Dendritic cell treated with granulocyte-macrophage colony-stimulating factor and Interleukin-4, amounts not matched to agents 40 ng/mL and 50 ng/mL, for 4 days (primary cell): Measurements from ENCODE around the gene CCDC6.

ENCODE experiments used
- H3K27ac Mint-ChIP-seq: one replicate; pipeline ENCODE4 v1.8.0; 2022; ENCODE audit warnings: mild to moderate bottlenecking, mixed read lengths
- H3K27me3 Mint-ChIP-seq: one replicate; pipeline ENCODE4 v1.8.0; 2022; ENCODE audit warnings: mild to moderate bottlenecking, mixed read lengths
- H3K36me3 Mint-ChIP-seq: one replicate; pipeline ENCODE4 v1.8.0; 2022; ENCODE audit warnings: low read depth, mixed read lengths
- H3K4me1 Mint-ChIP-seq: one replicate; pipeline ENCODE4 v1.8.0; 2022; ENCODE audit warnings: low read depth, mixed read lengths
- H3K4me3 Mint-ChIP-seq: one replicate; pipeline ENCODE4 v1.8.0; 2022; ENCODE audit warnings: mild to moderate bottlenecking, moderate library complexity, mixed read lengths
- H3K9me3 Mint-ChIP-seq: one replicate; pipeline ENCODE4 v1.8.0; 2022; ENCODE audit warnings: mixed read lengths
- intact Hi-C: fragments of 100-400 bp; cut with micrococcal nuclease; formaldehyde crosslinking; loops from one replicate; pipeline ENCODE4 v1.15.0; 2022

The CCDC6 gene

GRCh38 chr10:59868696-59869593, 37.4 kb downstream of the CCDC6 start:
- Mint-ChIP-seq H3K27ac (no peak overlapping the region), H3K36me3 (no peaks in the 10 kb centered on the region), H3K4me3 (no peak overlapping the region), H3K9me3 (no peaks in the 10 kb centered on the region), H3K27me3 (no peaks in the 10 kb centered on the region), H3K4me1 (peaks cover 61% of the 10 kb centered on the region)
- intact Hi-C loops = loop anchor here (5.0 kb wide), 1 partner anchor 163 kb away; no protein-coding TSS in a partner anchor

DNA sequence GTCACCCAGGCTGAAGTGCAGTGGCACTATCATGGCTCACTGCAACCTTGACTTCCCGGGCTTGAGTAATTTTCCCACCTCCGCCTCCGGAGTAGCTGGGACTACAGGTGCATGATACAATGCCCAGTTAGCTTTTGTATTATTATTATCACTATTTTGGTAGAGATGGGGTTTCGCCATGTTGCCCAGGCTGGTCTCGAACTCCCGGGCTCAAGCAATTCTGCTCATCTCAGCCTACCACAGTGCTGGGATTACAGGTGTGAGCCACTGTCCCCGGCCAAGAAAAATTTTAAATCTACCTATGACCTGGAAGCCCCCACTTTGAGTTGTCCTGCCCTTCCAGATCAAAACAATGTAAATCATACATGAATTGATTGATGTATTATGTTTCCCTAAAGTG, 38.8 kb downstream of the CCDC6 start:
- Mint-ChIP-seq H3K27me3 (no peaks in the 10 kb centered on the region), H3K27ac (no peak overlapping the region), H3K4me3 (no peak overlapping the region), H3K4me1 (peaks cover 48% of the 10 kb centered on the region), H3K36me3 (no peaks in the 10 kb centered on the region), H3K9me3 (no peaks in the 10 kb centered on the region)
- intact Hi-C loops = loop anchor here (5.0 kb wide), 1 partner anchor 165 kb away; no protein-coding TSS in a partner anchor

DNA sequence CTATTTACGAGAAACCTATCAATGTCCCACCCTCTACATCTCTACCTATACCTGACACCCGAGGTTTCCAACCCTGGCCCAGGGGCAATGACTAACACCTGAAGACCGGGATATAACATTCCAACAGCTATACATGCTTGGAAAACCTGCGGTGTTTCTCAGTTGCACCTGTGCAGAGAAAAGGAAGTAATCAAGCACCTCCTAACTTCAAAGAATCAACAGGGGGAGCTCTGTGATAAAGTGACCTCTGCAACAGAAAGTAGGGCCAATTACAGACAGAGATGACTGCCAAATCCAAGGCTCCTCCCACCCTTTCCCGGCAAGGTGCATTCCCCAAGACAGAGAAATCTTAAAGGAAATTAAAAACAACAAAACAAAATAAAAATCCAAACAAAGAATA, 41.3 kb downstream of the CCDC6 start:
- H3K27ac Mint-ChIP-seq = no peak overlapping the region
- intact Hi-C loops = loop anchor here (5.0 kb wide), 1 partner anchor 167 kb away; no protein-coding TSS in a partner anchor

DNA sequence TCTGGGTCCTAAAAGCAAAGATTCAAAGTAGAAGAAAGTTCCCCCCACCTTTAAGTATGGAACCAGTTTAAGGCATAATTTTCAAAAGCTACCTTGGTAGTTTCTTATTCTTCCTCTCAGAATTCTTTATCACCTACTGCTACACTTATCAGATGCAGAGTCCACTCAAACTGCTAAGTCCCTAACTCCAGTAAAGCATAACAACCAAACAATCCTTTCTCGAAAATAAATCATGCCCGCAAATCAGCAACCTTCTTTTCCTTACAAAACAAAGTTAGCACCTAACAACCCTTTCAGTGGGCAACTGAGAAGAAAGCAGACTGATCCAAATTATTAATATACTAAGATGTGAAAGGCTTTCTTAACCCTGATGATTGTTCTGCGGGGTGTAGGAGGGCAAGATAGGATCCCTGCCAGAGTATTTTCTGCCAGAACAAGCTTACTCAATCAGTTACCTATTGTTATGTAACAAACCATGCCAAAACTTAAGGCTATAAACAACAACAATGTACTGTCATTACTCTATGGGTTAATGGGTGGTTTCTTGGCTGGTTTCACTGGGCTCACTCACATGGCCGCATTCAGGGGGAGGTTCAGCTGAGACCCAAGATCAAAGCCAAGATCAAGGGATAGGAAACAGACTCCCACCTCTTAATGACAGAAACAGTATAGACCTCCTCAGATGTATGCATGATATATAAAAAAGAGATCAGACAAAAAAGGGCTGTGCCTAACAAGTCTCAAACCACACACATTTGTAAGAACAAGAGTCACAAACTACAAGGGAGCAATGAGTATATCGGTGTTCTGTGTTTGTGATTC, 42.0 kb downstream of the CCDC6 start:
- Mint-ChIP-seq H3K4me3 (no peak overlapping the region), H3K4me1 (peaks cover 36% of the 10 kb centered on the region), H3K27me3 (no peaks in the 10 kb centered on the region), H3K9me3 (no peaks in the 10 kb centered on the region), H3K27ac (no peak overlapping the region), H3K36me3 (peaks cover 17% of the 10 kb centered on the region)
- intact Hi-C loops = no loop called here

More for the DNA sequence above, 41.3 kb downstream of the CCDC6 start:
- no peak overlapping the region for H3K4me3 Mint-ChIP-seq
- H3K36me3 Mint-ChIP-seq = peaks cover 17% of the 10 kb centered on the region
- H3K27me3 Mint-ChIP-seq = no peaks in the 10 kb centered on the region
- no peaks in the 10 kb centered on the region for H3K9me3 Mint-ChIP-seq
- peaks cover 39% of the 10 kb centered on the region for H3K4me1 Mint-ChIP-seq

GRCh38 chr10:59859570-59859969, 46.8 kb downstream of the CCDC6 start:
- no peak overlapping the region for H3K4me3 Mint-ChIP-seq
- intact Hi-C loops = no loop called here
- peaks cover 23% of the 10 kb centered on the region for H3K36me3 Mint-ChIP-seq
- H3K27ac Mint-ChIP-seq = no peak overlapping the region
- H3K4me1 Mint-ChIP-seq = peaks cover 13% of the 10 kb centered on the region
- no peaks in the 10 kb centered on the region for H3K9me3 Mint-ChIP-seq
- H3K27me3 Mint-ChIP-seq = no peaks in the 10 kb centered on the region

- intact Hi-C loops = no loop called here
- H3K9me3 Mint-ChIP-seq = no peaks in the 10 kb centered on the region
- H3K27me3 Mint-ChIP-seq = no peaks in the 10 kb centered on the region
- H3K4me1 Mint-ChIP-seq = peaks cover 30% of the 10 kb centered on the region
- H3K4me3 Mint-ChIP-seq = no peak overlapping the region
- H3K27ac Mint-ChIP-seq = no peak overlapping the region
- peaks cover 23% of the 10 kb centered on the region for H3K36me3 Mint-ChIP-seq
Measured at GRCh38 chr10:59857921-59858320, 48.4 kb downstream of the CCDC6 start.

GRCh38 chr10:59857049-59857448, 49.3 kb downstream of the CCDC6 start:
- H3K4me1 Mint-ChIP-seq = peaks cover 36% of the 10 kb centered on the region
- H3K36me3 Mint-ChIP-seq = peaks cover 30% of the 10 kb centered on the region
- no peaks in the 10 kb centered on the region for H3K27me3 Mint-ChIP-seq
- no peaks in the 10 kb centered on the region for H3K9me3 Mint-ChIP-seq
- no peak overlapping the region for H3K27ac Mint-ChIP-seq
- intact Hi-C loops = no loop called here
- H3K4me3 Mint-ChIP-seq = no peak overlapping the region

- no peaks in the 10 kb centered on the region for H3K9me3 Mint-ChIP-seq
- no peaks in the 10 kb centered on the region for H3K27me3 Mint-ChIP-seq
- H3K4me1 Mint-ChIP-seq = peaks cover 30% of the 10 kb centered on the region
- H3K36me3 Mint-ChIP-seq = peaks cover 33% of the 10 kb centered on the region
- intact Hi-C loops = no loop called here
- no peak overlapping the region for H3K4me3 Mint-ChIP-seq
- no peak overlapping the region for H3K27ac Mint-ChIP-seq
Measured at GRCh38 chr10:59856104-59856503, 50.3 kb downstream of the CCDC6 start.

DNA sequence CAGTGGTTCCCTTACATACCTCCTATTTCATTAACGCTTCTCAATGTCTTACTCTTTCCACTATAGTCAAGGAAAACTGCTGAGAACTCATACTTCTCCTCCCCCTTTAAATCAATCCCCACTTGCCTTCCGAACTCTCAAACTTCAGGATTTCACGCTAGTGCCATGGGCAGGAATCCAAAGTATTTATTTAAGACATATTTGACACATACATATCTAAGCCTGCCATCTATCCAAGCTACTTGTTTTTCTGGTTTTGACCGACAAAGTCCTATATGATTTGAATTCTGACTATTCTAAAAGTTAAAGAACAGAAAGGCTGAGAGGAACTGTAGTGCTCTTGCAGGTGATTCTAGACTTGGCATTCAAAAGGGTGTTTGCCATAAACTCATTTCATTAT, 51.8 kb downstream of the CCDC6 start:
- Mint-ChIP-seq H3K27ac (no peak overlapping the region), H3K27me3 (no peaks in the 10 kb centered on the region), H3K36me3 (peaks cover 26% of the 10 kb centered on the region), H3K9me3 (no peaks in the 10 kb centered on the region), H3K4me3 (no peak overlapping the region), H3K4me1 (peaks cover 29% of the 10 kb centered on the region)
- intact Hi-C loops = no loop called here

GRCh38 chr10:59852670-59853069, 53.7 kb downstream of the CCDC6 start:
- intact Hi-C loops = no loop called here
- Mint-ChIP-seq H3K4me3 (no peak overlapping the region), H3K36me3 (peaks cover 44% of the 10 kb centered on the region), H3K9me3 (no peaks in the 10 kb centered on the region), H3K27me3 (no peaks in the 10 kb centered on the region), H3K4me1 (peaks cover 25% of the 10 kb centered on the region), H3K27ac (no peak overlapping the region)

DNA sequence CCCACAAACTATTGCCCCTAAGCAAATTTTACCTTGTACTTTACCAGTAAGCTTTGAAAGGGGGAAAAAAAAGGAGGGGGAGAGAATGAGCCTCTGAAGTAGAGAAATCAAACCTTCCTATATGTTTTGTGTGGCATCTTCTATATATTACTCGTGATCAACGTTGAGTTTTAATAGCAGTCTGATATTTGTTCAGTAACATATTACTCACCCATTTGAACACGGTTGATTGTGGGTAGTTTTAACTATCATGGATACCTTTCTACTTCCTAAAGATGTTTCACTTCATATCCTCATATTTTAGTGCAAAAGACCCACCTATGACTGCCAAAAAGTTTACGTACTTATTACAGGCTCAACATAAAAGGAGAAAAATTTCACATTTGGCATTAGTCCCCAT, 54.5 kb downstream of the CCDC6 start:
- Mint-ChIP-seq H3K27me3 (no peaks in the 10 kb centered on the region), H3K4me1 (peaks cover 25% of the 10 kb centered on the region), H3K4me3 (no peak overlapping the region), H3K27ac (no peak overlapping the region), H3K9me3 (no peaks in the 10 kb centered on the region), H3K36me3 (peaks cover 52% of the 10 kb centered on the region)
- intact Hi-C loops = no loop called here

GRCh38 chr10:59847888-59848287, 58.5 kb downstream of the CCDC6 start:
- no peak overlapping the region for H3K4me3 Mint-ChIP-seq
- no peaks in the 10 kb centered on the region for H3K27me3 Mint-ChIP-seq
- no peaks in the 10 kb centered on the region for H3K9me3 Mint-ChIP-seq
- peaks cover 83% of the 10 kb centered on the region for H3K36me3 Mint-ChIP-seq
- H3K27ac Mint-ChIP-seq = no peak overlapping the region
- intact Hi-C loops = no loop called here
- H3K4me1 Mint-ChIP-seq = peaks cover 6% of the 10 kb centered on the region

DNA sequence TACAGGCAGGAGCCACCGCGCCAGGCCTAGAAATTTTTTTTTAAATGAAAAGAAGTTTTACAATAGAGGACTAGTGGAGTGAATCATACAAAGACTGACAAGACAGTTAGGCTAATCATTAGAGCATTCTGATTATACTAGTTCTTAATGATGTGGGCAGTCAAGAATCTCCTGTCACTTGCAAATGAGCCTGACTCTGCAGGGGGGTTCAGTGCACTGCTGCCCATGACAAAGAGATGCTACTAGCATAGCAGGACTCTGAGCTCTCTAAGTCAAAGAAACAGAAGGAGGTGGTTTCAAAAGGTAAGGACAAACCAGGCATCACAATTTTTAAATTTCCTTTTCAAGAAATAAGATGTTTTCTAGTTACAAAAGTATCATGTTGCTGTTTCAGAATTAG, 59.0 kb downstream of the CCDC6 start:
- no peaks in the 10 kb centered on the region for H3K9me3 Mint-ChIP-seq
- H3K36me3 Mint-ChIP-seq = peaks cover 83% of the 10 kb centered on the region
- no peaks in the 10 kb centered on the region for H3K27me3 Mint-ChIP-seq
- no peak overlapping the region for H3K4me3 Mint-ChIP-seq
- intact Hi-C loops = no loop called here
- H3K27ac Mint-ChIP-seq = no peak overlapping the region
- H3K4me1 Mint-ChIP-seq = no peaks in the 10 kb centered on the region

DNA sequence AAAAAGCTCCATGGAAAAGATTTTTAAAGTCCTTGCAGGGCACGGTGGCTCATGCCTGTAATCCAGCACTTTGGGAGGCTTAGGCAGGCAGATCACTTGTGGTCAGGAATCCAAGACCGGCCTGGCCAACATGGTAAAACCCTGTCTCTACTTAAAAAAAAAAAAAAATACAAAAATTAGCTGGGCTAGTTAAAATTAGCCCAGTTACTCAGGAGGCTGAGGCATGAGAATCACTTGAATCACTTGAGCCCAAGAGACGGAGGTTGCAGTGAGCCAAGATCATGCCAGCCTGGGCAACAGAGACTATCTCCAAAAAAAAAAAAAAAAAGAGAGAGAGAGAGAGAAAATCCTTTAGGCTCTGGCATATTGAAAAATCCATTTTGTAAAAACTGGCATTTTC, 61.9 kb downstream of the CCDC6 start:
- intact Hi-C loops = no loop called here
- Mint-ChIP-seq H3K27me3 (no peaks in the 10 kb centered on the region), H3K4me1 (peaks cover 13% of the 10 kb centered on the region), H3K27ac (no peak overlapping the region), H3K9me3 (no peaks in the 10 kb centered on the region), H3K36me3 (peaks cover 97% of the 10 kb centered on the region), H3K4me3 (no peak overlapping the region)
